Measurements from ENCODE around the gene HTATIP2. TPM values are rescaled to one million over a fixed set of nuclear protein-coding genes. Genes with fewer than 3 reads are reported as not detected.
"Not testable (repeated sequence)": the region's sequence is repeated elsewhere in the genome, so short reads cannot be mapped to it uniquely, and the experiment has no call there.

Gene HTATIP2
- total RNA-seq, 1 experiment from 2014 or later = 42.5 TPM

DNA sequence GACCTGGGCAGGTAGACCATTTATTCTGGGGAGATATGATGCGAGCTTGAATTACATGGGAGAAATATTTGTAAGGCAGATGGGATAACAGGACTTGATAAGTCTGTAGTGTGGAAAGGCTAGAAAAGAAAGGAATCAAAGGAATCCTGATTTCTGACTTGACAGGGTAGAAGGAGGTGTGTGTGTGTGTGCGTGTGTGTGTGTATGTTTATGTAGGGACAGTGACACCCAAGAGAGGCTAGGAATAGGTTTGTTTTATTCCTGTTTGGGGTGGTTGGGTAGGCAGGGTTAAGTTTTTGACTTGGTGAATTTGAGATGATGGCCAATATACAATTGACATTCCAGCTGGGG, 390 bp upstream of the HTATIP2 start:
- H3K27ac Mint-ChIP-seq (ENCODE audit: low read depth, unreplicated experiment) = peak overlapping the region; percentile 93
- peak overlapping the region; percentile 75 for H3K4me3 Mint-ChIP-seq (ENCODE audit: unreplicated experiment)
- DNase-seq (ENCODE audit: unreplicated experiment) = no peak
- H3K4me1 Mint-ChIP-seq (ENCODE audit: insufficient read depth, unreplicated experiment) = peaks cover 26% of the 10 kb centered on the region
- POLR2A ChIA-PET = interaction anchor here (0.6 to 3.4 kb wide), 8 partner anchors 8 to 494 kb away, joined by 3 to 28 read pairs (median 4); partner anchors contain the start of gene PRMT3
- TSS peak; percentile 20 for BruUV-seq (replicated peaks)
- no peaks in the 10 kb centered on the region for H3K9me3 Mint-ChIP-seq (ENCODE audit: unreplicated experiment)
- intact Hi-C loops (cut with micrococcal nuclease) = no loop called here
- no peaks in the 10 kb centered on the region for H3K27me3 Mint-ChIP-seq (ENCODE audit: insufficient read depth, unreplicated experiment)
- TF ChIP-seq, protein P1, sequence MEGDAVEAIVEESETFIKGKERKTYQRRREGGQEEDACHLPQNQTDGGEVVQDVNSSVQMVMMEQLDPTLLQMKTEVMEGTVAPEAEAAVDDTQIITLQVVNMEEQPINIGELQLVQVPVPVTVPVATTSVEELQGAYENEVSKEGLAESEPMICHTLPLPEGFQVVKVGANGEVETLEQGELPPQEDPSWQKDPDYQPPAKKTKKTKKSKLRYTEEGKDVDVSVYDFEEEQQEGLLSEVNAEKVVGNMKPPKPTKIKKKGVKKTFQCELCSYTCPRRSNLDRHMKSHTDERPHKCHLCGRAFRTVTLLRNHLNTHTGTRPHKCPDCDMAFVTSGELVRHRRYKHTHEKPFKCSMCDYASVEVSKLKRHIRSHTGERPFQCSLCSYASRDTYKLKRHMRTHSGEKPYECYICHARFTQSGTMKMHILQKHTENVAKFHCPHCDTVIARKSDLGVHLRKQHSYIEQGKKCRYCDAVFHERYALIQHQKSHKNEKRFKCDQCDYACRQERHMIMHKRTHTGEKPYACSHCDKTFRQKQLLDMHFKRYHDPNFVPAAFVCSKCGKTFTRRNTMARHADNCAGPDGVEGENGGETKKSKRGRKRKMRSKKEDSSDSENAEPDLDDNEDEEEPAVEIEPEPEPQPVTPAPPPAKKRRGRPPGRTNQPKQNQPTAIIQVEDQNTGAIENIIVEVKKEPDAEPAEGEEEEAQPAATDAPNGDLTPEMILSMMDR (IDR thresholded peaks at IDR 0.05; ENCODE audit: unreplicated experiment) = no peak
- CTCF ChIA-PET = interaction anchor here (0.7 to 6.4 kb wide), 8 partner anchors 10 to 373 kb away, joined by 3 to 66 read pairs (median 4); no protein-coding TSS in a partner anchor
- H3K36me3 Mint-ChIP-seq (ENCODE audit: insufficient read depth, unreplicated experiment) = no peaks in the 10 kb centered on the region

DNA sequence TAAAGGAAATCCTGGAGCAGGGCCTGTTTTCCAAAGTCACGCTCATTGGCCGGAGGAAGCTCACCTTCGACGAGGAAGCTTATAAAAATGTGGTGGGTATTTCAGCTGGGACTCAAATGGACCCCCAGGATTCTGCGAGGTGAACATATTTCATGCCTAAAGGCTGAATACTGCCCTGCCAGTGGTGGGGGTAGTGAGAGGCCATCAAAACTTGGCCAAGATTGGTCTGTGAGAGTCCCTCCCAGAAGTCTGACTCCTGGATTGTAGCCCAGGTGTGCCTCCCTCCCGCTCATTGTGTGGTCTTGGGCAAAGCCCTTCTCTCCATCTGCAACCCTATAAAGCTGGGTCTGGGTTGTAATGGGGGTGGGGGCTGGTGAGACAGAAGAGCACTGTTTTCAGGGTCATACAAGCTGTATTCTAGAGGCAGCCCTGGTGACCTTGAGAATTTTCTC, 853 bp downstream of the HTATIP2 start:
- peak; percentile 62 for DNase-seq (ENCODE audit: unreplicated experiment)
- TSS peak; percentile 54 for BruUV-seq (replicated peaks)
- peak overlapping the region; percentile 75 for H3K4me3 Mint-ChIP-seq (ENCODE audit: unreplicated experiment)
- ChIA-PET CTCF (interaction anchor here (0.5 to 6.4 kb wide), 11 partner anchors 11 to 612 kb away, joined by 3 to 66 read pairs (median 4); no protein-coding TSS in a partner anchor), POLR2A (interaction anchor here (0.6 to 3.4 kb wide), 13 partner anchors 8 to 340 kb away, joined by 3 to 28 read pairs (median 6); partner anchors contain the start of gene PRMT3)
- intact Hi-C loops (cut with micrococcal nuclease) = no loop called here
- peaks cover 38% of the 10 kb centered on the region for H3K4me1 Mint-ChIP-seq (ENCODE audit: insufficient read depth, unreplicated experiment)
- H3K9me3 Mint-ChIP-seq (ENCODE audit: unreplicated experiment) = no peaks in the 10 kb centered on the region
- peak overlapping the region; percentile 93 for H3K27ac Mint-ChIP-seq (ENCODE audit: low read depth, unreplicated experiment)
- TF ChIP-seq, protein P1 (IDR thresholded peaks at IDR 0.05; ENCODE audit: unreplicated experiment) = no peak
- H3K36me3 Mint-ChIP-seq (ENCODE audit: insufficient read depth, unreplicated experiment) = no peaks in the 10 kb centered on the region
- H3K27me3 Mint-ChIP-seq (ENCODE audit: insufficient read depth, unreplicated experiment) = no peaks in the 10 kb centered on the region

DNA sequence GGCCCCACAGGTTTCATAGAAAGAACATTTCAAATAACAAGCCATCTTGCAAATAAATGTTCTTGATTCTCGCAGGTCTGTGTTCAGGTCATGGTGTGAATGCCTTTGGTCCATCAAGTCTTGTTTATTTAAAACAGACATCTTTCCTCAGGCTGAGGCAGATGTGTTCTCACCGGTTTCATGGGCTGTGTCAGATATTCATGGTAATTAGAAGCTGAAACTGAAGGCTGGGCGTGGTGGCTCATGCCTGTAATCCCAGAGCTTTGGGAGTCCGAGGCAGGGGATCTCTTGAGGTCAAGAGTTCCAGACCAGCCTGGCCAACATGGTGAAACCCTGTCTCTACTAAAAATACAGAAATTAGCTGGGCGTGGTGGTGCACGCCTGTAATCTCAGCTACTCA, 2.0 kb downstream of the HTATIP2 start:
- H3K27ac Mint-ChIP-seq (ENCODE audit: low read depth, unreplicated experiment); H3K36me3 Mint-ChIP-seq (ENCODE audit: insufficient read depth, unreplicated experiment); DNase-seq (ENCODE audit: unreplicated experiment); H3K9me3 Mint-ChIP-seq (ENCODE audit: unreplicated experiment); BruUV-seq (replicated peaks); H3K27me3 Mint-ChIP-seq (ENCODE audit: insufficient read depth, unreplicated experiment); intact Hi-C loops (cut with micrococcal nuclease): not testable (repeated sequence)
- H3K4me1 Mint-ChIP-seq (ENCODE audit: insufficient read depth, unreplicated experiment) = peaks cover 43% of the 10 kb centered on the region
- POLR2A ChIA-PET = interaction anchor here (2.8 to 3.4 kb wide), 3 partner anchors 9 to 310 kb away, joined by 12 to 28 read pairs (median 13); partner anchors contain the start of gene PRMT3
- CTCF ChIA-PET = interaction anchor here (0.6 to 6.4 kb wide), 2 partner anchors 12 to 426 kb away, joined by 3 to 66 read pairs; no protein-coding TSS in a partner anchor
- H3K4me3 Mint-ChIP-seq (ENCODE audit: unreplicated experiment) = peak overlapping the region; percentile 16

DNA sequence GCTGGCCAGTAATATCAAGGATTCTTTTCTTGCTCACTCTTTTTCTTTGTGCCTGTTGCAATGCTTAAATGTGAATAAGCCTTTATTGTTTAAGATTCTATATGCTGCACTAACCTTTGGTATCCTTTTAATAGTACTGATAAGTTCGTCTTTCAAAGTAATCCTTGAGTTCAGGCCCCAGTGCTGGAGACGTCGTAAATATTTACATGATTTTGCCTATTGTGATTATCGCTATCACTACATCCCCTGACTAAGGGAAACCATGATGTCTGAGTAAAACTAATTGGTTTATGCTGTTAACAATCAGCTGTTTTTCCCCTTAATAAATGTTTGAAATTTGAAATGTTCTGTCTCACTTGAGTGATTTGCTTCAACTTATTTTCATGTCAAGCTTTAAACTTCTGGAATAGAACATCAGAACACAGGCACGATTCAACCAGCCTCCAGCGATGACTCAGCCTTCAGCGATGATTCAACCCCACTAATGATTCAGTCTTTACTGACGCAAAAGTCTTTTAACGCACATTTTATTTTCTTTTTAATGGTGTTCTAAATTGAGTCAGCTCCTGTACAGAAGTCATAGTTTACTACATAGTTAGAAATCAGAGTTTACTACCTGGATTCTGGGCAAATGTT, 3.9 kb downstream of the HTATIP2 start:
- BruUV-seq (replicated peaks) = TSS peak; percentile 82
- DNase-seq (ENCODE audit: unreplicated experiment) = peak; percentile 91
- intact Hi-C loops (cut with micrococcal nuclease) = no loop called here
- Mint-ChIP-seq H3K36me3 (ENCODE audit: insufficient read depth, unreplicated experiment) (peaks cover 5% of the 10 kb centered on the region), H3K9me3 (ENCODE audit: unreplicated experiment) (no peaks in the 10 kb centered on the region), H3K4me3 (ENCODE audit: unreplicated experiment) (peak overlapping the region; percentile 61), H3K4me1 (ENCODE audit: insufficient read depth, unreplicated experiment) (peaks cover 38% of the 10 kb centered on the region), H3K27ac (ENCODE audit: low read depth, unreplicated experiment) (peak overlapping the region; percentile 85), H3K27me3 (ENCODE audit: insufficient read depth, unreplicated experiment) (no peaks in the 10 kb centered on the region)
- ChIA-PET CTCF (interaction anchor here (0.7 to 6.4 kb wide), 8 partner anchors 10 to 439 kb away, joined by 3 to 66 read pairs (median 4); no protein-coding TSS in a partner anchor), POLR2A (interaction anchor here (0.6 to 2.3 kb wide), 25 partner anchors 9 to 1733 kb away, joined by 3 to 27 read pairs (median 4); no protein-coding TSS in a partner anchor)
- TF ChIP-seq, protein P1 (IDR thresholded peaks at IDR 0.05; ENCODE audit: unreplicated experiment) = no peak

Data from MCF 10A (cell line).